ENCODE results near the gene AUTS2.
A peak's percentile ranks its signal among the peaks of the same experiment; 100 is the strongest.

AUTS2 gene

GRCh38 chr7:69757528-69757927 lies 159.3 kb downstream of the AUTS2 start:
- no peak overlapping the region for H2AFZ ChIP-seq (ENCODE audit: low read depth, low read length, severe bottlenecking)
- no peaks in the 10 kb centered on the region for H3K9me2 ChIP-seq (replicated peaks; ENCODE audit: insufficient read depth, low read length)
- H3F3A ChIP-seq (ENCODE audit: insufficient read depth) = no peaks in the 10 kb centered on the region
- H3K36me3 ChIP-seq (ENCODE audit: low read length) = no peaks in the 10 kb centered on the region
- no peak overlapping the region for H3K27ac ChIP-seq (ENCODE audit: low read depth, low read length)
- peaks cover 14% of the 10 kb centered on the region; the same call in 1 of the 2 replicates for H4K20me1 ChIP-seq (ENCODE audit: low read depth, low read length)
- H3K4me2 ChIP-seq (ENCODE audit: low read depth, low read length, poor library complexity, severe bottlenecking) = no peak overlapping the region
- H3K27me3 ChIP-seq (ENCODE audit: low read length) = no peaks in the 10 kb centered on the region
- H3K79me2 ChIP-seq (ENCODE audit: insufficient read depth, low read length) = peaks cover 56% of the 10 kb centered on the region
- H3K9ac ChIP-seq (ENCODE audit: low read length) = no peak overlapping the region
- TF ChIP-seq CTCF (IDR thresholded peaks at IDR 0.05; ENCODE audit: insufficient read depth, low read length, poor library complexity, severe bottlenecking) (peak; percentile 16), EZH2phosphoT487 (conservative IDR thresholded peaks at IDR 0.05; ENCODE audit: low read length) (no peak)
- no peaks in the 10 kb centered on the region for H3K9me3 ChIP-seq (ENCODE audit: insufficient read depth, low read length)
- no peak overlapping the region for H3K4me3 ChIP-seq (ENCODE audit: insufficient read depth, low read length, poor library complexity, severe bottlenecking)

- Histone ChIP-seq H3K36me3 (ENCODE audit: low read length) (no peaks in the 10 kb centered on the region), H3K79me2 (ENCODE audit: insufficient read depth, low read length) (peaks cover 56% of the 10 kb centered on the region), H3K4me2 (ENCODE audit: low read depth, low read length, poor library complexity, severe bottlenecking) (no peak overlapping the region)
These were observed 159.7 kb downstream of the AUTS2 start for GRCh38 chr7:69757981-69758430.

GRCh38 chr7:69759373-69759772 lies 161.1 kb downstream of the AUTS2 start:
- Histone ChIP-seq H2AFZ (ENCODE audit: low read depth, low read length, severe bottlenecking) (no peak overlapping the region), H3K4me2 (ENCODE audit: low read depth, low read length, poor library complexity, severe bottlenecking) (no peak overlapping the region), H3K4me3 (ENCODE audit: insufficient read depth, low read length, poor library complexity, severe bottlenecking) (no peak overlapping the region), H3K27ac (ENCODE audit: low read depth, low read length) (no peak overlapping the region), H3K9me2 (replicated peaks; ENCODE audit: insufficient read depth, low read length) (no peaks in the 10 kb centered on the region), H3K36me3 (ENCODE audit: low read length) (no peaks in the 10 kb centered on the region), H3K9ac (ENCODE audit: low read length) (no peak overlapping the region), H4K20me1 (ENCODE audit: low read depth, low read length) (peaks cover 17% of the 10 kb centered on the region; the same call in 1 of the 2 replicates), H3K9me3 (ENCODE audit: insufficient read depth, low read length) (no peaks in the 10 kb centered on the region), H3K79me2 (ENCODE audit: insufficient read depth, low read length) (peaks cover 45% of the 10 kb centered on the region), H3K27me3 (ENCODE audit: low read length) (no peaks in the 10 kb centered on the region), H3F3A (ENCODE audit: insufficient read depth) (no peaks in the 10 kb centered on the region)
- TF ChIP-seq EZH2phosphoT487 (conservative IDR thresholded peaks at IDR 0.05; ENCODE audit: low read length) (no peak), CTCF (IDR thresholded peaks at IDR 0.05; ENCODE audit: insufficient read depth, low read length, poor library complexity, severe bottlenecking) (no peak)

More at GRCh38 chr7:69757981-69758430, 159.7 kb downstream of the AUTS2 start:
- H4K20me1 ChIP-seq (ENCODE audit: low read depth, low read length) = peaks cover 17% of the 10 kb centered on the region; the same call in 1 of the 2 replicates
- H3K4me3 ChIP-seq (ENCODE audit: insufficient read depth, low read length, poor library complexity, severe bottlenecking) = no peak overlapping the region
- H3F3A ChIP-seq (ENCODE audit: insufficient read depth) = no peaks in the 10 kb centered on the region
- no peak overlapping the region for H3K9ac ChIP-seq (ENCODE audit: low read length)
- H3K9me3 ChIP-seq (ENCODE audit: insufficient read depth, low read length) = no peaks in the 10 kb centered on the region
- TF ChIP-seq CTCF (IDR thresholded peaks at IDR 0.05; ENCODE audit: insufficient read depth, low read length, poor library complexity, severe bottlenecking) (no peak), EZH2phosphoT487 (conservative IDR thresholded peaks at IDR 0.05; ENCODE audit: low read length) (no peak)
- H3K27me3 ChIP-seq (ENCODE audit: low read length) = no peaks in the 10 kb centered on the region
- H3K27ac ChIP-seq (ENCODE audit: low read depth, low read length) = no peak overlapping the region
- no peaks in the 10 kb centered on the region for H3K9me2 ChIP-seq (replicated peaks; ENCODE audit: insufficient read depth, low read length)
- H2AFZ ChIP-seq (ENCODE audit: low read depth, low read length, severe bottlenecking) = no peak overlapping the region

Measured in SU-DHL-6 (cell line).